Astrocyte (in vitro differentiated cells and primary cell): ENCODE results near the gene IQGAP2. TPM values are rescaled to one million over a fixed set of nuclear protein-coding genes. Genes with fewer than 3 reads are reported as not detected.

Source experiments
- DNase-seq: peaks from one replicate; pipeline ENCODE4 v3.0.0-alpha.2; 2010; ENCODE audit warnings: low read depth
- FAIRE-seq: peaks from 2 replicates; lab custom pipeline; 2011; peaks lifted over from hg19 to GRCh38; lab: Jason Lieb, UNC
- H2AFZ ChIP-seq: 2 replicates; pipeline ENCODE4 v1.6.0; 2012; ENCODE audit warnings: low read depth, low read length, inconsistent platforms
- H3K27ac ChIP-seq: 2 replicates; pipeline ENCODE4 v1.5.1; 2011; ENCODE audit warnings: low read depth, low read length, inconsistent platforms
- H3K27me3 ChIP-seq: 2 replicates; pipeline ENCODE4 v1.6.0; 2011; ENCODE audit warnings: low read length, inconsistent platforms; ENCODE audit not compliant: insufficient read depth
- H3K36me3 ChIP-seq: 2 replicates; pipeline ENCODE4 v1.5.1; 2011; ENCODE audit warnings: low read length, inconsistent platforms; ENCODE audit not compliant: insufficient read depth
- H3K4me1 ChIP-seq: 2 replicates; pipeline ENCODE4 v1.5.1; 2011; ENCODE audit warnings: low read length, inconsistent platforms; ENCODE audit not compliant: insufficient read depth
- H3K4me2 ChIP-seq: 2 replicates; pipeline ENCODE4 v1.6.0; 2012; ENCODE audit warnings: low read length, inconsistent platforms
- H3K4me3 ChIP-seq: 2 replicates; pipeline ENCODE4 v1.5.1; 2011; ENCODE audit warnings: low read depth, mild to moderate bottlenecking, low read length, inconsistent platforms; ENCODE audit not compliant: insufficient read depth
- H3K79me2 ChIP-seq: 2 replicates; pipeline ENCODE4 v1.6.0; 2012; ENCODE audit warnings: mild to moderate bottlenecking, low read length, inconsistent platforms; ENCODE audit not compliant: insufficient read depth
- H3K9ac ChIP-seq: 2 replicates; pipeline ENCODE4 v1.6.0; 2012; ENCODE audit warnings: mild to moderate bottlenecking, low read length, inconsistent platforms
- H3K9me3 ChIP-seq: 2 replicates; pipeline ENCODE4 v1.5.1; 2012; ENCODE audit warnings: low read depth, mild to moderate bottlenecking, low read length, inconsistent platforms; ENCODE audit not compliant: insufficient read depth
- H4K20me1 ChIP-seq: 2 replicates; pipeline ENCODE4 v1.6.0; 2012; ENCODE audit warnings: low read length, inconsistent platforms; ENCODE audit not compliant: insufficient read depth
- H3K27ac Mint-ChIP-seq: one replicate; pipeline ENCODE4 v1.8.0; 2021; ENCODE audit warnings: mild to moderate bottlenecking, mixed read lengths; ENCODE audit not compliant: unreplicated experiment
- H3K27me3 Mint-ChIP-seq: one replicate; pipeline ENCODE4 v1.8.0; 2021; ENCODE audit warnings: low read depth, mixed read lengths; ENCODE audit not compliant: unreplicated experiment
- H3K36me3 Mint-ChIP-seq: one replicate; pipeline ENCODE4 v1.8.0; 2021; ENCODE audit warnings: low read depth, mixed read lengths; ENCODE audit not compliant: unreplicated experiment
- H3K4me1 Mint-ChIP-seq: one replicate; pipeline ENCODE4 v1.8.0; 2021; ENCODE audit warnings: low read depth, mixed read lengths; ENCODE audit not compliant: unreplicated experiment
- H3K4me3 Mint-ChIP-seq: one replicate; pipeline ENCODE4 v1.8.0; 2021; ENCODE audit warnings: mild to moderate bottlenecking, moderate library complexity, mixed read lengths; ENCODE audit not compliant: unreplicated experiment
- H3K9me3 Mint-ChIP-seq: one replicate; pipeline ENCODE4 v1.8.0; 2021; ENCODE audit warnings: mild to moderate bottlenecking, mixed read lengths; ENCODE audit not compliant: unreplicated experiment
- EZH2 ChIP-seq: IDR thresholded peaks from 2 replicates; pipeline ENCODE4 v1.6.1; 2012; ENCODE audit warnings: mild to moderate bottlenecking, low read length, inconsistent platforms; ENCODE audit not compliant: insufficient read depth
- total RNA-seq: library from RNA; stranded (reverse); gene quantifications from 2 replicates; pipeline ENCODE4 v1.2.1, GENCODE V29; 2021
- TF ChIP-seq, protein P1 (sequence below): IDR thresholded peaks from 2 replicates; pipeline ENCODE4 v1.5.1; 2011; ENCODE audit warnings: low read depth, mild to moderate bottlenecking, inconsistent platforms, low read length, moderate library complexity; ENCODE audit not compliant: insufficient read depth

The IQGAP2 gene
- total RNA-seq, 1 donor from 2014 or later = 2.9 TPM

- DNase-seq = no peak
- no peak overlapping the region for H2AFZ ChIP-seq
- H3K27ac ChIP-seq = no peak overlapping the region
- H4K20me1 ChIP-seq = no peaks in the 10 kb centered on the region
- no peak overlapping the region for H3K4me3 Mint-ChIP-seq
- H3K9me3 Mint-ChIP-seq = peaks cover 8% of the 10 kb centered on the region
- FAIRE-seq = no peak
- H3K4me1 Mint-ChIP-seq = peaks cover 37% of the 10 kb centered on the region
- no peak overlapping the region for H3K4me2 ChIP-seq
- H3K27ac Mint-ChIP-seq = peak overlapping the region; percentile 9
- no peak overlapping the region for H3K9ac ChIP-seq
- H3K36me3 ChIP-seq = no peaks in the 10 kb centered on the region
- no peaks in the 10 kb centered on the region for H3K9me3 ChIP-seq
- H3K27me3 ChIP-seq = no peaks in the 10 kb centered on the region
- H3K4me1 ChIP-seq = peaks cover 23% of the 10 kb centered on the region
- H3K27me3 Mint-ChIP-seq = no peaks in the 10 kb centered on the region
- no peak overlapping the region for H3K4me3 ChIP-seq
- H3K79me2 ChIP-seq = no peaks in the 10 kb centered on the region
- H3K36me3 Mint-ChIP-seq = no peaks in the 10 kb centered on the region
- TF ChIP-seq, protein P1, sequence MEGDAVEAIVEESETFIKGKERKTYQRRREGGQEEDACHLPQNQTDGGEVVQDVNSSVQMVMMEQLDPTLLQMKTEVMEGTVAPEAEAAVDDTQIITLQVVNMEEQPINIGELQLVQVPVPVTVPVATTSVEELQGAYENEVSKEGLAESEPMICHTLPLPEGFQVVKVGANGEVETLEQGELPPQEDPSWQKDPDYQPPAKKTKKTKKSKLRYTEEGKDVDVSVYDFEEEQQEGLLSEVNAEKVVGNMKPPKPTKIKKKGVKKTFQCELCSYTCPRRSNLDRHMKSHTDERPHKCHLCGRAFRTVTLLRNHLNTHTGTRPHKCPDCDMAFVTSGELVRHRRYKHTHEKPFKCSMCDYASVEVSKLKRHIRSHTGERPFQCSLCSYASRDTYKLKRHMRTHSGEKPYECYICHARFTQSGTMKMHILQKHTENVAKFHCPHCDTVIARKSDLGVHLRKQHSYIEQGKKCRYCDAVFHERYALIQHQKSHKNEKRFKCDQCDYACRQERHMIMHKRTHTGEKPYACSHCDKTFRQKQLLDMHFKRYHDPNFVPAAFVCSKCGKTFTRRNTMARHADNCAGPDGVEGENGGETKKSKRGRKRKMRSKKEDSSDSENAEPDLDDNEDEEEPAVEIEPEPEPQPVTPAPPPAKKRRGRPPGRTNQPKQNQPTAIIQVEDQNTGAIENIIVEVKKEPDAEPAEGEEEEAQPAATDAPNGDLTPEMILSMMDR = no peak
- no peak for TF ChIP-seq EZH2
Observed at GRCh38 chr5:76685704-76686103, 282.6 kb downstream of the IQGAP2 start.

DNA sequence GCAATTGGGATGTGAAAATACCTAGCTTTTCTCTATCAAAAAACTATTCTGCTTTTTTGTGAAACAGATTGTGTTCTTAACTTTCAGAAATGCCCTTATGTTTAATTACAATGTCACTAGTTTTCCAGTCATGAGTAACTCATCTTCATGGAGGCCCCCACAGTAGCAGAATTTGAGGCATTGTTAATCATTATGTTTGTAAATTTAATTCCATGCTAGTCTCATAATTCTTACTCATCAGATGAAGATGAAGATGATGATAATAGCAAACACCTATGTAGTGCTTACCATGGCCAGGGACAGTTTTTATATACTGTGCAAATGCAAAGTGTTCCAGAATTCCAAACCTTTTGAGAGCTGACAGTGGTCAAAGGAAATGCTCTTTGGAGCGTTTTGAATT, 285.1 kb downstream of the IQGAP2 start:
- H3K27me3 Mint-ChIP-seq = no peaks in the 10 kb centered on the region
- H3K4me3 Mint-ChIP-seq = no peak overlapping the region
- Histone ChIP-seq H2AFZ (no peak overlapping the region), H3K27ac (no peak overlapping the region), H3K4me1 (peaks cover 34% of the 10 kb centered on the region), H4K20me1 (no peaks in the 10 kb centered on the region), H3K27me3 (no peaks in the 10 kb centered on the region), H3K4me3 (no peak overlapping the region), H3K79me2 (no peaks in the 10 kb centered on the region), H3K4me2 (no peak overlapping the region), H3K9ac (no peak overlapping the region), H3K36me3 (no peaks in the 10 kb centered on the region), H3K9me3 (no peaks in the 10 kb centered on the region)
- peaks cover 60% of the 10 kb centered on the region for H3K4me1 Mint-ChIP-seq
- FAIRE-seq = no peak
- H3K27ac Mint-ChIP-seq = peak overlapping the region; percentile 73
- peaks cover 8% of the 10 kb centered on the region for H3K9me3 Mint-ChIP-seq
- H3K36me3 Mint-ChIP-seq = no peaks in the 10 kb centered on the region
- DNase-seq = no peak
- TF ChIP-seq EZH2 = no peak
- TF ChIP-seq, protein P1 = no peak

GRCh38 chr5:76688836-76689235, 285.8 kb downstream of the IQGAP2 start:
- peak overlapping the region; percentile 37 for H3K9ac ChIP-seq
- peak overlapping the region; percentile 57 for H3K4me2 ChIP-seq
- Mint-ChIP-seq H3K27ac (peak overlapping the region; percentile 98), H3K9me3 (peaks cover 8% of the 10 kb centered on the region), H3K4me1 (peaks cover 60% of the 10 kb centered on the region), H3K36me3 (no peaks in the 10 kb centered on the region), H3K4me3 (no peak overlapping the region), H3K27me3 (no peaks in the 10 kb centered on the region)
- no peaks in the 10 kb centered on the region for H3K36me3 ChIP-seq
- no peak for DNase-seq
- peak overlapping the region; percentile 98 for H3K27ac ChIP-seq
- peaks cover 34% of the 10 kb centered on the region for H3K4me1 ChIP-seq
- H3K4me3 ChIP-seq = no peak overlapping the region
- H3K9me3 ChIP-seq = no peaks in the 10 kb centered on the region
- H2AFZ ChIP-seq = no peak overlapping the region
- no peaks in the 10 kb centered on the region for H3K79me2 ChIP-seq
- no peaks in the 10 kb centered on the region for H4K20me1 ChIP-seq
- FAIRE-seq = no peak
- no peaks in the 10 kb centered on the region for H3K27me3 ChIP-seq
- TF ChIP-seq EZH2 = no peak
- TF ChIP-seq, protein P1 = no peak
